HepG2 (cell line): ENCODE results near the gene LIPC. TPM values are rescaled to one million over a fixed set of nuclear protein-coding genes. Genes with fewer than 3 reads are reported as not detected.

Source experiments
- ATAC-seq: fragments of 200-7000 bp; cut with Tn5 transposase; 3 replicates; pipeline ENCODE4 v1.9.1; 2020; ENCODE audit warnings: mild to moderate bottlenecking, moderate library complexity
- BruUV-seq: library from RNA; stranded (reverse); fragments of 400-500 nt; replicated peaks from 2 replicates; lab custom pipeline; 2021; lab: Mats Ljungman, UMichigan
- CTCF ChIA-PET: fragments of 300-600 bp; formaldehyde crosslinking; extraction: SDS; loops from one replicate; lab custom pipeline; 2021; ENCODE audit warnings: low total read pairs, inconsistent platforms, low intra/inter-chr PET ratio; lab: Yijun Ruan, JAX
- POLR2A ChIA-PET: fragments of 350-600 bp; sonication (Branson Sonifier 250); formaldehyde crosslinking; loops from one replicate; lab custom pipeline; 2020; ENCODE audit warnings: antibody characterized with exemption, inconsistent platforms; lab: Yijun Ruan, JAX
- DNase-seq: peaks from one replicate; pipeline ENCODE4 v3.0.0-alpha.2; 2015; ENCODE audit warnings: low spot score
- FAIRE-seq: peaks from 3 replicates; lab custom pipeline; 2011; peaks lifted over from hg19 to GRCh38; lab: Jason Lieb, UNC
- H2AFZ ChIP-seq: one replicate; pipeline ENCODE4 v1.6.1; 2011; ENCODE audit warnings: low read length, inconsistent platforms
- H3K27ac ChIP-seq: fragments of 300-600 bp; 3 replicates; pipeline ENCODE4 v1.8.0; 2011; ENCODE audit warnings: mixed run types, mild to moderate bottlenecking, mixed read lengths, low read length, inconsistent platforms; ENCODE audit not compliant: insufficient read depth; ENCODE audit errors: extremely low read length
- H3K27me3 ChIP-seq, 2 experiments: fragments of 200-600 bp in 1 of 2; 2 replicates in 1 of 2; 3 replicates in 1 of 2; pipeline versions ENCODE4 v1.6.0 to v1.8.0; 2011; ENCODE audit warnings: low read length in 2 of 2, mild to moderate bottlenecking in 2 of 2, moderate library complexity in 2 of 2, inconsistent platforms in 1 of 2; ENCODE audit not compliant: insufficient read depth in 2 of 2, control insufficient read depth in 1 of 2
- H3K36me3 ChIP-seq, 2 experiments: fragments of 200-600 bp in 1 of 2; replicated peaks in 1 of 2; 2 replicates in 1 of 2; 3 replicates in 1 of 2; pipeline versions ENCODE4 v1.5.1 to v1.8.0; 2011; ENCODE audit warnings: low read length in 2 of 2, inconsistent platforms in 1 of 2; ENCODE audit not compliant: insufficient read depth in 2 of 2, control insufficient read depth in 1 of 2
- H3K4me1 ChIP-seq: 2 replicates; pipeline ENCODE4 v1.5.1; 2012; ENCODE audit warnings: low read length, inconsistent platforms; ENCODE audit not compliant: insufficient read depth
- H3K4me2 ChIP-seq: 2 replicates; pipeline ENCODE4 v1.6.0; 2011; ENCODE audit warnings: low read depth, low read length, inconsistent platforms
- H3K4me3 ChIP-seq, 3 experiments: fragments of 200-600 bp in 1 of 3; sonication (generic), shearing (Covaris generic) in 1 of 3; replicated peaks in 1 of 3; 2 replicates each; pipeline ENCODE4 v1.5.1; 2011 to 2016; ENCODE audit warnings: low read length in 3 of 3, inconsistent platforms in 2 of 3, low read depth in 2 of 3, mild to moderate bottlenecking in 2 of 3, control low read depth in 1 of 3, mixed read lengths in 1 of 3; ENCODE audit not compliant: insufficient read depth in 1 of 3
- H3K79me2 ChIP-seq: one replicate; pipeline ENCODE4 v1.6.1; 2011; ENCODE audit warnings: low read length, inconsistent platforms; ENCODE audit not compliant: insufficient read depth
- H3K9ac ChIP-seq: 2 replicates; pipeline ENCODE4 v1.6.0; 2011; ENCODE audit warnings: mild to moderate bottlenecking, low read depth, low read length, inconsistent platforms; ENCODE audit not compliant: insufficient read depth
- H3K9me3 ChIP-seq: 2 replicates; pipeline ENCODE4 v1.5.1; 2012; ENCODE audit warnings: mild to moderate bottlenecking, low read length
- H4K20me1 ChIP-seq: 2 replicates; pipeline ENCODE4 v1.6.0; 2011; ENCODE audit warnings: inconsistent platforms, mild to moderate bottlenecking, low read length, moderate library complexity; ENCODE audit not compliant: insufficient read depth
- AHR ChIP-seq: IDR thresholded peaks from 2 replicates; pipeline ENCODE4 v1.6.1; 2018; ENCODE audit warnings: missing genetic modification reagents, missing compliant biosample characterization
- CENPBD1 ChIP-seq: sonication (generic); formaldehyde crosslinking; IDR thresholded peaks from 2 replicates; pipeline ENCODE4 v1.8.0; 2022; ENCODE audit warnings: missing genetic modification reagents, low read depth, mild to moderate bottlenecking, borderline replicate concordance
- HOXA3 ChIP-seq: sonication (generic); formaldehyde crosslinking; IDR thresholded peaks from 2 replicates; pipeline ENCODE4 v1.5.0; 2020; ENCODE audit warnings: missing genetic modification reagents
- LBX2 ChIP-seq: sonication (generic); formaldehyde crosslinking; IDR thresholded peaks from 2 replicates; pipeline ENCODE4 v1.5.0; 2020; ENCODE audit warnings: missing genetic modification reagents, mild to moderate bottlenecking, borderline replicate concordance
- NKX3-1 ChIP-seq: sonication (generic); formaldehyde crosslinking; IDR thresholded peaks from 2 replicates; pipeline ENCODE4 v1.5.0; 2020; ENCODE audit warnings: missing genetic modification reagents
- RNF219 ChIP-seq: sonication (generic); formaldehyde crosslinking; IDR thresholded peaks from 2 replicates; pipeline ENCODE4 v1.5.0; 2020; ENCODE audit warnings: mild to moderate bottlenecking, missing genetic modification reagents
- SP4 ChIP-seq: sonication (generic); formaldehyde crosslinking; IDR thresholded peaks from 2 replicates; pipeline ENCODE4 v1.8.1; 2023; ENCODE audit warnings: mild to moderate bottlenecking, missing genetic modification reagents
- TERF1 ChIP-seq: sonication (generic); formaldehyde crosslinking; IDR thresholded peaks from 2 replicates; pipeline ENCODE4 v1.8.0; 2022; ENCODE audit warnings: mild to moderate bottlenecking, missing genetic modification reagents, moderate library complexity
- THAP8 ChIP-seq: sonication (generic); formaldehyde crosslinking; IDR thresholded peaks from 2 replicates; pipeline ENCODE4 v1.5.1; 2020; ENCODE audit warnings: missing genetic modification reagents, mild to moderate bottlenecking, borderline replicate concordance
- ZBTB49 ChIP-seq: sonication (generic); formaldehyde crosslinking; IDR thresholded peaks from 2 replicates; pipeline ENCODE4 v1.4.0; 2020; ENCODE audit warnings: missing genetic modification reagents, borderline replicate concordance
- ZNF337 ChIP-seq: sonication (generic); formaldehyde crosslinking; IDR thresholded peaks from 2 replicates; pipeline ENCODE4 v1.5.1; 2020; ENCODE audit warnings: missing genetic modification reagents, low read depth, mild to moderate bottlenecking, borderline replicate concordance
- ZNF530 ChIP-seq: sonication (generic); formaldehyde crosslinking; IDR thresholded peaks from 2 replicates; pipeline ENCODE4 v1.5.0; 2020; ENCODE audit warnings: low read depth, mild to moderate bottlenecking, missing genetic modification reagents
- ZNF572 ChIP-seq: sonication (generic); formaldehyde crosslinking; IDR thresholded peaks from 2 replicates; pipeline ENCODE4 v1.5.1; 2020; ENCODE audit warnings: mild to moderate bottlenecking, missing genetic modification reagents
- WGBS: methylation state at CpG from one replicate; pipeline ENCODE4 v1.1.6; 2017; ENCODE audit warnings: low lambda C conversion rate; 5-methylcytosine and 5-hydroxymethylcytosine counted together
- in situ Hi-C: cut with HindIII; loops from 2 replicates; pipeline ENCODE4 v1.10.0; 2017; ENCODE audit warnings: low pct_unique_long_range_greater_than_20kb; ENCODE audit not compliant: extremely low pct_ligation_motif_present
- intact Hi-C: fragments of 100-400 bp; cut with micrococcal nuclease; formaldehyde crosslinking; loops from one replicate; pipeline ENCODE4 v1.10.0; 2022; ENCODE audit not compliant: unreplicated experiment
- polyA plus RNA-seq, 8 experiments: library from polyadenylated mRNA; depleted of rRNA in 3 of 8; stranded (reverse) in 7 of 8; unstranded in 1 of 8; fragments of >200 nt; fragmentation: Illumina TruSeq in 4 of 8; extraction: Trizol in 4 of 8; gene quantifications; 2 replicates each; pipeline versions ENCODE4 v1.2.1 to v1.2.3, GENCODE V29; 2011 to 2016; ENCODE audit warnings: low read depth in 4 of 8, missing spikeins in 1 of 8, mixed read lengths in 1 of 8; ENCODE audit not compliant: insufficient read depth in 1 of 8
- total RNA-seq, 5 experiments: library from RNA; depleted of rRNA; stranded (reverse); fragments of >200 nt; fragmentation: Illumina TruSeq; extraction: Trizol; gene quantifications; 2 replicates each; pipeline ENCODE4 v1.2.3, GENCODE V29; 2016; ENCODE audit warnings: low read depth in 1 of 5

The LIPC gene
- total and polyA plus RNA-seq, 2 of the 13 experiments (the other 11 are each of a cell fraction or from before 2014, with no cell fraction given) = 26.0 to 38.0 TPM

- TF ChIP-seq ZNF337 (CRISPR knock-in tag) (no peak), CENPBD1 (CRISPR knock-in tag) (no peak)
Measured at GRCh38 chr15:58398643-58399042, 33.1 kb upstream of the LIPC start (continued).

- FAIRE-seq = no peak
- POLR2A ChIA-PET = no interaction called here
Measured at GRCh38 chr15:58399739-58400138, 32.1 kb upstream of the LIPC start.

More at GRCh38 chr15:58399739-58400138, 32.1 kb upstream of the LIPC start:
- Histone ChIP-seq H3K9ac (no peak overlapping the region), H3K79me2 (no peaks in the 10 kb centered on the region), H3K9me3 (no peaks in the 10 kb centered on the region), H2AFZ (no peak overlapping the region), H3K27ac (no peak overlapping the region), H3K27me3 (peaks cover 1% of the 10 kb centered on the region in 2 experiments; a peak in 2 of 5 replicates), H3K4me3 (no peak overlapping the region), H3K4me2 (no peak overlapping the region), H3K36me3 (no peaks in the 10 kb centered on the region), H4K20me1 (no peaks in the 10 kb centered on the region), H3K4me1 (0 out of 2 replicates have a peak, but pooled peaks cover 8% of the 10 kb centered on the region)
- no peak for DNase-seq
- 77% methylated on average over 4 of the region's 4 CpGs for WGBS
- TF ChIP-seq TERF1 (CRISPR knock-in tag) (no peak), ZNF530 (CRISPR knock-in tag) (no peak), ZBTB49 (CRISPR knock-in tag) (no peak), SP4 (CRISPR knock-in tag) (no peak), HOXA3 (CRISPR knock-in tag) (no peak), THAP8 (CRISPR knock-in tag) (no peak), AHR (CRISPR knock-in tag) (no peak), LBX2 (CRISPR knock-in tag) (no peak), RNF219 (CRISPR knock-in tag) (no peak), ZNF572 (CRISPR knock-in tag) (no peak), NKX3-1 (CRISPR knock-in tag) (no peak)
- BruUV-seq = no TSS peak
- in situ Hi-C loops = no loop called here
- intact Hi-C loops = no loop called here
- no peak for ATAC-seq
- CTCF ChIA-PET = no interaction called here
